NCI-H1048 (cell line): ENCODE measurements around the gene NEO1.

Source experiments
- DNase-seq: peaks from one replicate; lab custom pipeline; 2025; lab: John Stamatoyannopoulos, UW

Gene NEO1

GRCh38 chr15:73078722-73079121 lies 26.5 kb downstream of the NEO1 start:
- DNase-seq, result no peak

GRCh38 chr15:73079565-73079964 lies 27.3 kb downstream of the NEO1 start:
- DNase-seq, result no peak

GRCh38 chr15:73081321-73081958 lies 29.2 kb downstream of the NEO1 start:
- peak; percentile 67 for DNase-seq

GRCh38 chr15:73082812-73083211 lies 30.5 kb downstream of the NEO1 start:
- no peak for DNase-seq

- DNase-seq, result no peak
Measured at GRCh38 chr15:73087098-73087497, 34.8 kb downstream of the NEO1 start.

- DNase-seq, result no peak
Measured at GRCh38 chr15:73105064-73105463, 52.8 kb downstream of the NEO1 start.

- no peak for DNase-seq
Measured at GRCh38 chr15:73108676-73109075, 56.4 kb downstream of the NEO1 start.

GRCh38 chr15:73109765-73110164 lies 57.5 kb downstream of the NEO1 start:
- DNase-seq, result no peak

GRCh38 chr15:73110201-73110600 lies 57.9 kb downstream of the NEO1 start:
- no peak for DNase-seq

- no peak for DNase-seq
Measured at GRCh38 chr15:73114064-73114463, 61.8 kb downstream of the NEO1 start.

- DNase-seq, result no peak
Measured at GRCh38 chr15:73116164-73116563, 63.9 kb downstream of the NEO1 start.

GRCh38 chr15:73118055-73118454 lies 65.8 kb downstream of the NEO1 start:
- no peak for DNase-seq

- DNase-seq, result no peak
Measured at GRCh38 chr15:73119478-73119877, 67.2 kb downstream of the NEO1 start.

- DNase-seq, result no peak
Measured at GRCh38 chr15:73120269-73120668, 68.0 kb downstream of the NEO1 start.

- DNase-seq, result no peak
Measured at GRCh38 chr15:73125219-73125618, 73.0 kb downstream of the NEO1 start.

- no peak for DNase-seq
Measured at GRCh38 chr15:73127302-73127936, 75.2 kb downstream of the NEO1 start.

- DNase-seq, result no peak
Measured at GRCh38 chr15:73130830-73131229, 78.6 kb downstream of the NEO1 start.

- no peak for DNase-seq
Measured at GRCh38 chr15:73134196-73134595, 81.9 kb downstream of the NEO1 start.

- no peak for DNase-seq
Measured at GRCh38 chr15:73139041-73139743, 86.9 kb downstream of the NEO1 start.

- DNase-seq, result no peak
Measured at GRCh38 chr15:73139744-73140553, 87.7 kb downstream of the NEO1 start.

GRCh38 chr15:73141216-73141900 lies 89.1 kb downstream of the NEO1 start:
- DNase-seq, result no peak
